Skeletal muscle satellite cell (primary cell): ENCODE measurements around the gene GNPDA1.

ENCODE experiments used
- H3K27me3 ChIP-seq: 2 replicates; pipeline ENCODE4 v1.7.0; 2013; ENCODE audit warnings: low read length; ENCODE audit not compliant: control insufficient read depth, insufficient read depth
- H3K36me3 ChIP-seq: 2 replicates; pipeline ENCODE4 v1.7.0; 2013; ENCODE audit warnings: mild to moderate bottlenecking, control low read depth, low read length; ENCODE audit not compliant: insufficient read depth
- H3K4me1 ChIP-seq: 2 replicates; pipeline ENCODE4 v1.7.0; 2013; ENCODE audit warnings: low read length; ENCODE audit not compliant: control insufficient read depth, insufficient read depth
- H3K4me2 ChIP-seq: 2 replicates; pipeline ENCODE4 v1.7.0; 2013; ENCODE audit warnings: mild to moderate bottlenecking, low read length
- H3K4me3 ChIP-seq: 2 replicates; pipeline ENCODE4 v1.7.0; 2013; ENCODE audit warnings: low read length
- H3K9ac ChIP-seq: 2 replicates; pipeline ENCODE4 v1.7.0; 2013; ENCODE audit warnings: mild to moderate bottlenecking, low read depth, low read length, moderate library complexity
- H3K9me3 ChIP-seq: replicated peaks from 2 replicates; pipeline ENCODE4 v1.7.0; 2013; ENCODE audit warnings: mild to moderate bottlenecking, control low read depth, low read length

The GNPDA1 gene

GRCh38 chr5:142017832-142018427 is 5.1 kb upstream of the GNPDA1 start:
- Histone ChIP-seq H3K9me3 (no peaks in the 10 kb centered on the region), H3K27me3 (peaks cover 5% of the 10 kb centered on the region), H3K4me2 (no peak overlapping the region), H3K4me1 (peaks cover 28% of the 10 kb centered on the region), H3K36me3 (no peaks in the 10 kb centered on the region), H3K4me3 (no peak overlapping the region), H3K9ac (no peak overlapping the region)

- Histone ChIP-seq H3K4me2 (no peak overlapping the region), H3K9me3 (no peaks in the 10 kb centered on the region), H3K4me1 (peaks cover 37% of the 10 kb centered on the region), H3K4me3 (no peak overlapping the region), H3K9ac (no peak overlapping the region), H3K36me3 (no peaks in the 10 kb centered on the region), H3K27me3 (no peaks in the 10 kb centered on the region)
These were observed 3.7 kb upstream of the GNPDA1 start for GRCh38 chr5:142016556-142016955.

GRCh38 chr5:142015781-142016533 is 3.1 kb upstream of the GNPDA1 start:
- H3K36me3 ChIP-seq, result no peaks in the 10 kb centered on the region
- no peaks in the 10 kb centered on the region for H3K9me3 ChIP-seq
- no peak overlapping the region for H3K9ac ChIP-seq
- no peaks in the 10 kb centered on the region for H3K27me3 ChIP-seq
- H3K4me3 ChIP-seq, result no peak overlapping the region
- H3K4me1 ChIP-seq, result peaks cover 37% of the 10 kb centered on the region
- no peak overlapping the region for H3K4me2 ChIP-seq

- H3K4me2 ChIP-seq, result no peak overlapping the region
- peaks cover 37% of the 10 kb centered on the region for H3K4me1 ChIP-seq
- H3K27me3 ChIP-seq, result no peaks in the 10 kb centered on the region
- H3K9me3 ChIP-seq, result no peaks in the 10 kb centered on the region
- H3K9ac ChIP-seq, result no peak overlapping the region
- no peak overlapping the region for H3K4me3 ChIP-seq
- H3K36me3 ChIP-seq, result no peaks in the 10 kb centered on the region
These were observed 2.2 kb upstream of the GNPDA1 start for GRCh38 chr5:142014911-142015584.

GRCh38 chr5:142013734-142014521 is 1.1 kb upstream of the GNPDA1 start:
- Histone ChIP-seq H3K4me1 (peaks cover 37% of the 10 kb centered on the region), H3K4me2 (peak overlapping the region; percentile 100)

GRCh38 chr5:142012186-142012785 is 541 bp downstream of the GNPDA1 start:
- Histone ChIP-seq H3K4me2 (peak overlapping the region; percentile 100), H3K27me3 (no peaks in the 10 kb centered on the region), H3K4me3 (peak overlapping the region; percentile 90), H3K36me3 (peaks cover 8% of the 10 kb centered on the region), H3K4me1 (peaks cover 37% of the 10 kb centered on the region), H3K9me3 (no peaks in the 10 kb centered on the region), H3K9ac (peak overlapping the region; percentile 78)

More at GRCh38 chr5:142013734-142014521, 1.1 kb upstream of the GNPDA1 start:
- Histone ChIP-seq H3K4me3 (peak overlapping the region; percentile 90), H3K9me3 (no peaks in the 10 kb centered on the region), H3K9ac (peak overlapping the region; percentile 78), H3K36me3 (no peaks in the 10 kb centered on the region), H3K27me3 (no peaks in the 10 kb centered on the region)

GRCh38 chr5:142011572-142012185 is 1.1 kb downstream of the GNPDA1 start:
- Histone ChIP-seq H3K9me3 (no peaks in the 10 kb centered on the region), H3K9ac (peak overlapping the region; percentile 78), H3K4me3 (peak overlapping the region; percentile 90), H3K4me1 (peaks cover 37% of the 10 kb centered on the region), H3K36me3 (peaks cover 8% of the 10 kb centered on the region), H3K27me3 (no peaks in the 10 kb centered on the region), H3K4me2 (peak overlapping the region; percentile 100)

GRCh38 chr5:142009886-142010285 is 2.9 kb downstream of the GNPDA1 start:
- no peak overlapping the region for H3K9ac ChIP-seq
- H3K4me3 ChIP-seq, result no peak overlapping the region
- H3K4me1 ChIP-seq, result peaks cover 25% of the 10 kb centered on the region
- no peaks in the 10 kb centered on the region for H3K9me3 ChIP-seq
- no peak overlapping the region for H3K4me2 ChIP-seq
- H3K27me3 ChIP-seq, result no peaks in the 10 kb centered on the region
- H3K36me3 ChIP-seq, result peaks cover 22% of the 10 kb centered on the region

- Histone ChIP-seq H3K36me3 (peaks cover 30% of the 10 kb centered on the region), H3K9ac (no peak overlapping the region), H3K27me3 (no peaks in the 10 kb centered on the region), H3K4me3 (no peak overlapping the region), H3K4me2 (no peak overlapping the region), H3K9me3 (no peaks in the 10 kb centered on the region), H3K4me1 (peaks cover 18% of the 10 kb centered on the region)
These were observed 4.0 kb downstream of the GNPDA1 start for GRCh38 chr5:142008813-142009212.

- Histone ChIP-seq H3K4me2 (no peak overlapping the region), H3K27me3 (no peaks in the 10 kb centered on the region), H3K4me3 (no peak overlapping the region), H3K9ac (no peak overlapping the region), H3K9me3 (no peaks in the 10 kb centered on the region), H3K4me1 (peaks cover 6% of the 10 kb centered on the region), H3K36me3 (peaks cover 43% of the 10 kb centered on the region)
These were observed 5.6 kb downstream of the GNPDA1 start for GRCh38 chr5:142007237-142007544.
